Type B pancreatic cell (in vitro differentiated cells): ENCODE results near the gene FAM234A. TPM values are rescaled to one million over a fixed set of nuclear protein-coding genes. Genes with fewer than 3 reads are reported as not detected.
A peak's percentile ranks its signal among the peaks of the same experiment; 100 is the strongest.
"Not testable (repeated sequence)": the region's sequence is repeated elsewhere in the genome, so short reads cannot be mapped to it uniquely, and the experiment has no call there.

ENCODE experiments used
- DNase-seq: peaks from one replicate; pipeline ENCODE4 v3.0.0; 2021; ENCODE audit warnings: mixed read lengths; ENCODE audit not compliant: unreplicated experiment; ENCODE audit errors: extremely low spot score
- H3K27ac Mint-ChIP-seq: 2 replicates; pipeline ENCODE4 v1.8.0; 2021; ENCODE audit warnings: mild to moderate bottlenecking, mixed read lengths
- H3K27me3 Mint-ChIP-seq: 2 replicates; pipeline ENCODE4 v1.8.0; 2021; ENCODE audit warnings: mixed read lengths
- H3K36me3 Mint-ChIP-seq: 2 replicates; pipeline ENCODE4 v1.8.0; 2021; ENCODE audit warnings: mixed read lengths
- H3K4me1 Mint-ChIP-seq: one replicate; pipeline ENCODE4 v1.8.0; 2021; ENCODE audit warnings: mixed read lengths; ENCODE audit not compliant: unreplicated experiment
- H3K4me3 Mint-ChIP-seq: 2 replicates; pipeline ENCODE4 v1.8.0; 2021; ENCODE audit warnings: mild to moderate bottlenecking, mixed read lengths
- H3K9me3 Mint-ChIP-seq: 2 replicates; pipeline ENCODE4 v1.8.0; 2021; ENCODE audit warnings: mixed read lengths
- CTCF ChIP-seq: fragments of 200-600 bp; sonication (generic); conservative IDR thresholded peaks from 2 replicates; pipeline ENCODE4 v1.5.0; 2021; ENCODE audit warnings: antibody characterized with exemption, mild to moderate bottlenecking
- total RNA-seq: library from RNA; stranded (reverse); gene quantifications from 2 replicates; pipeline ENCODE4 v1.2.1, GENCODE V29; 2021; ENCODE audit warnings: low replicate concordance

The FAM234A gene
- total RNA-seq, 1 donor from 2014 or later, result 125 TPM

DNA sequence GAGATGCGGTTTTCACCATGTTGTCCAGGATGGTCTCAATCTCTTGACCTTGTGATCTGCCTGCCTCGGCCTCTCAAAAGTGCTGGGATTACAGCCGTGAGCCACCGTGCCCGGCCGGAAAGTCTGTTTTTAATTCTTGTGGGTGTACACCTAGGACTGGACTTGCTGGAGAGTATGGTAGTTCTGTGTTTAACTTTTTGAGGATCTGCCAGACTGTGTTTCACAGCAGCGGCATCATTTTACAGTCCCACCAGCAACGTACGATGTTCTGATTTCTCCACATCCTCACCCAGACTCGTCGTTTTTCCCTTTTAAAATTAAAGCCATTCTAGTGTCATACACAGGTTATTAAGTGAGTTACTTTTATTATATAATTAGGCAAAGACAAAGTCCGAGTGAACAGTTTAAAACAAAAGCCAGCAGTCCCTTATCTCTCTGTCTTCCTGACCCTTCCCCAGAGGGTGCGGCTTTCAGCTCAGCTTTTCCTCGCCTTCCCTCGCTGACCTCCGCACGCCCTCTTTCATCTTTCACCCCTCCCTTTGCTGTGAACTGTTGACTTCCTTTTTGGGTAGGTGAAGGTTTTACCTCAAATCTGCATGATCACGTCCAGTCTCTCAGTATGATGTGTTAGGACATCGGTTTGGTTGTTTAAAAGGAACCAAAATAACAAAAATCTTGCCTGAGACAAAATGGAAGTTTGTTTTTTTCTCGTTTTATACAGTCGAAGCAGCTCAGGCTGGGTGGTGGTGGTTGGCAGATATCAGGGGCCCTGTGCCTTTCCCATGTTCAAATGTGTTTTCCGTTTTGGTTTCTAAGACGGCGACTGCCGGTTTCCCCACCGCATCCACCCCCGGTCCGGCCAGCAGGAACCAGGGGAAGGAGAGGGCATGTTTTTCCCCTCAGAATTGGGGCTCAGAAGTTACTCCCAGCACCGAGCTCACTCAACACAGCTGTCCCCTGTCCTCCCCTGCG is 18.0 kb downstream of the FAM234A start:
- H3K9me3 Mint-ChIP-seq, result no peaks in the 10 kb centered on the region
- no peak for TF ChIP-seq CTCF
- H3K4me1 Mint-ChIP-seq, result peaks cover 9% of the 10 kb centered on the region
- H3K27me3 Mint-ChIP-seq, result no peaks in the 10 kb centered on the region
- H3K36me3 Mint-ChIP-seq, result peaks cover 13% of the 10 kb centered on the region
- DNase-seq, result no peak
- peak overlapping the region; percentile 68 for H3K4me3 Mint-ChIP-seq
- peak overlapping the region; percentile 64 for H3K27ac Mint-ChIP-seq

GRCh38 chr16:253833-254232 is 19.2 kb downstream of the FAM234A start:
- Mint-ChIP-seq H3K4me3 (no peak overlapping the region), H3K27ac (no peak overlapping the region), H3K4me1 (peaks cover 9% of the 10 kb centered on the region), H3K9me3 (no peaks in the 10 kb centered on the region), H3K27me3 (no peaks in the 10 kb centered on the region), H3K36me3 (peaks cover 13% of the 10 kb centered on the region)
- no peak for DNase-seq
- TF ChIP-seq CTCF, result no peak

- TF ChIP-seq CTCF, result no peak
- Mint-ChIP-seq H3K4me3 (no peak overlapping the region), H3K36me3 (peaks cover 13% of the 10 kb centered on the region), H3K27ac (no peak overlapping the region), H3K9me3 (no peaks in the 10 kb centered on the region), H3K27me3 (no peaks in the 10 kb centered on the region), H3K4me1 (peaks cover 9% of the 10 kb centered on the region)
- DNase-seq, result no peak
Observed at GRCh38 chr16:254461-254860, 19.8 kb downstream of the FAM234A start.

GRCh38 chr16:255183-255582 is 20.6 kb downstream of the FAM234A start:
- Mint-ChIP-seq H3K27me3 (no peaks in the 10 kb centered on the region), H3K4me1 (peaks cover 9% of the 10 kb centered on the region), H3K4me3 (no peak overlapping the region), H3K36me3 (peaks cover 12% of the 10 kb centered on the region), H3K9me3 (no peaks in the 10 kb centered on the region), H3K27ac (no peak overlapping the region)
- TF ChIP-seq CTCF, result no peak
- no peak for DNase-seq

DNA sequence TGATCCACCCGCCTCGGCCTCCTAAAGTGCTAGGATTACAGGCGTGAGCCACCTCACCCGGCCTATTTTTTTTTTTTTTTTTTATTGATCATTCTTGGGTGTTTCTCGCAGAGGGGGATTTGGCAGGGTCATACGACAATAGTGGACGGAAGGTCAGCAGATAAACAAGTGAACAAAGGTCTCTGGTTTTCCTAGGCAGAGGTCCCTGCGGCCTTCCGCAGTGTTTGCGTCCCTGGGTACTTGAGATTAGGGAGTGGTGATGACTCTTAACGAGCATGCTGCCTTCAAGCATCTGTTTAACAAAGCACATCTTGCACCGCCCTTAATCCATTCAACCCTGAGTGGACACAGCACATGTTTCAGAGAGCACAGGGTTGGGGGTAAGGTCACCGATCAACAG is 23.5 kb downstream of the FAM234A start:
- not testable (repeated sequence) for DNase-seq, H3K27me3 Mint-ChIP-seq, H3K9me3 Mint-ChIP-seq, H3K27ac Mint-ChIP-seq, H3K4me1 Mint-ChIP-seq, H3K4me3 Mint-ChIP-seq
- peaks cover 10% of the 10 kb centered on the region for H3K36me3 Mint-ChIP-seq

DNA sequence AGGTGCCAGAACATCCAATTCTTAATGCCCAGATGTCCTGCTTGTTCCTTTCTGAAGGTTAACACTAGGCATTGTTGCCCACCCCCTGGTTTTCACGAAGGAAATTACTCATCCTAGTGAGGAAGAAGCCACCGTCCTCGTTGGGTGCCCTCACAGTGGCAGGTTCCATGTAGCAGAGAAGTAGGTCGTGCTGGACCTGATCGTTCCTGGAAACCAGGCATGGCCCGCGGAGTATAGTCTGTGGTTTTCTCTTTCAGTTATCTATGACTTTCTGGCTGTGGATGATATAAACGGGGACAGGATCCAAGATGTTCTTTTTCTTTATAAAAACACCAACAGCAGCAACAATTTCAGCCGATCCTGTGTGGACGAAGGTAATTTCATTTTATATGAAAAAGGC is 24.6 kb downstream of the FAM234A start:
- TF ChIP-seq CTCF, result no peak
- Mint-ChIP-seq H3K27me3 (no peaks in the 10 kb centered on the region), H3K4me1 (no peaks in the 10 kb centered on the region), H3K27ac (no peak overlapping the region), H3K9me3 (no peaks in the 10 kb centered on the region), H3K4me3 (no peak overlapping the region), H3K36me3 (peaks cover 10% of the 10 kb centered on the region)
- no peak for DNase-seq
